Keratinocyte (primary cell): Measurements from ENCODE around the gene RELL1. TPM values are rescaled to one million over a fixed set of nuclear protein-coding genes. Genes with fewer than 3 reads are reported as not detected.

Experiments used
- DNase-seq: peaks from one replicate; pipeline ENCODE4 v3.0.0-alpha.2; 2011; ENCODE audit warnings: low read depth, missing footprints, low spot score
- FAIRE-seq: peaks from 2 replicates; lab custom pipeline; 2011; peaks lifted over from hg19 to GRCh38; lab: Jason Lieb, UNC
- H2AFZ ChIP-seq: 2 replicates; pipeline ENCODE4 v1.6.0; 2012; ENCODE audit warnings: low read length, control low read depth, inconsistent platforms; ENCODE audit not compliant: control insufficient read depth
- H3K27ac ChIP-seq: 2 replicates; pipeline ENCODE4 v1.5.1; 2011; ENCODE audit warnings: low read length; ENCODE audit not compliant: control insufficient read depth, insufficient read depth
- H3K27me3 ChIP-seq: 3 replicates; pipeline ENCODE4 v1.6.0; 2011; ENCODE audit warnings: low read length; ENCODE audit not compliant: control insufficient read depth, insufficient read depth; ENCODE audit errors: extremely low read depth
- H3K36me3 ChIP-seq, 2 experiments: 2 replicates in 1 of 2; 3 replicates in 1 of 2; pipeline ENCODE4 v1.5.1; 2011; ENCODE audit warnings: low read length in 2 of 2, mild to moderate bottlenecking in 1 of 2; ENCODE audit not compliant: control insufficient read depth in 2 of 2, insufficient read depth in 2 of 2; ENCODE audit errors: extremely low read depth in 1 of 2
- H3K4me1 ChIP-seq: 3 replicates; pipeline ENCODE4 v1.5.1; 2011; ENCODE audit warnings: low read length; ENCODE audit not compliant: control insufficient read depth, insufficient read depth; ENCODE audit errors: extremely low read depth
- H3K4me2 ChIP-seq: 3 replicates; pipeline ENCODE4 v1.6.0; 2011; ENCODE audit warnings: low read depth, low read length; ENCODE audit not compliant: control insufficient read depth, insufficient read depth; ENCODE audit errors: extremely low read depth
- H3K4me3 ChIP-seq, 3 experiments: fragments of 200-600 bp in 1 of 3; sonication (generic) in 1 of 3; 2 replicates in 2 of 3; 3 replicates in 1 of 3; pipeline ENCODE4 v1.5.1; 2011 to 2016; ENCODE audit warnings: low read length in 3 of 3, mild to moderate bottlenecking in 3 of 3, control low read depth in 2 of 3, inconsistent platforms in 1 of 3, low read depth in 1 of 3, mixed read lengths in 1 of 3, mixed run types in 1 of 3, moderate library complexity in 1 of 3; ENCODE audit not compliant: control insufficient read depth in 2 of 3, insufficient read depth in 2 of 3; ENCODE audit errors: extremely low read depth in 1 of 3
- H3K79me2 ChIP-seq: 2 replicates; pipeline ENCODE4 v1.6.0; 2012; ENCODE audit warnings: low read length; ENCODE audit not compliant: control insufficient read depth, insufficient read depth
- H3K9ac ChIP-seq: 3 replicates; pipeline ENCODE4 v1.6.0; 2011; ENCODE audit warnings: low read length; ENCODE audit not compliant: control insufficient read depth, insufficient read depth; ENCODE audit errors: extremely low read depth
- H3K9me1 ChIP-seq: 3 replicates; pipeline ENCODE4 v1.6.0; 2011; ENCODE audit warnings: low read length; ENCODE audit not compliant: control insufficient read depth, insufficient read depth; ENCODE audit errors: extremely low read depth
- H3K9me3 ChIP-seq: 2 replicates; pipeline ENCODE4 v1.5.1; 2012; ENCODE audit warnings: low read depth, low read length; ENCODE audit not compliant: control insufficient read depth
- H4K20me1 ChIP-seq: 3 replicates; pipeline ENCODE4 v1.6.0; 2011; ENCODE audit warnings: low read length; ENCODE audit not compliant: control insufficient read depth, insufficient read depth; ENCODE audit errors: extremely low read depth
- CTCF ChIP-seq, 3 experiments: IDR thresholded peaks in 1 of 3; conservative IDR thresholded peaks in 1 of 3; optimal IDR thresholded peaks in 1 of 3; 2 replicates in 2 of 3; 3 replicates in 1 of 3; pipeline versions ENCODE3 to v1.5.1; 2011; ENCODE audit warnings: low read length in 3 of 3, mild to moderate bottlenecking in 3 of 3, moderate library complexity in 2 of 3, control low read depth in 1 of 3, inconsistent platforms in 1 of 3; ENCODE audit not compliant: insufficient read depth in 2 of 3; ENCODE audit errors: extremely low read depth in 1 of 3
- EZH2 ChIP-seq: IDR thresholded peaks from one replicate; pipeline ENCODE4 v1.6.1; 2012; ENCODE audit warnings: inconsistent platforms, mild to moderate bottlenecking, low read length, moderate library complexity
- dilution Hi-C: fragments of 300-500 bp; cut with MboI; formaldehyde crosslinking; loops from one replicate; pipeline ENCODE4 v1.7.0; 2020; ENCODE audit warnings: low sequenced_read_pairs; ENCODE audit not compliant: extremely low pct_ligation_motif_present
- polyA plus RNA-seq, 5 experiments: library from polyadenylated mRNA; depleted of rRNA in 3 of 5; stranded (reverse) in 3 of 5; stranded (forward) in 1 of 5; unstranded in 1 of 5; fragments of >200 nt; gene quantifications; 1 replicate in 1 of 5; 2 replicates in 3 of 5; 3 replicates in 1 of 5; pipeline versions ENCODE4 v1.2.1 to v1.2.3, GENCODE V29; 2011 to 2012; ENCODE audit warnings: missing spikeins in 2 of 5, low read depth in 1 of 5, low replicate concordance in 1 of 5

RELL1 gene
- polyA plus RNA-seq, 1 donor (not counting 4 experiments of a cell fraction or from before 2014, with no cell fraction given): 9.3 TPM

GRCh38 chr4:37651781-37652377 is 34.3 kb downstream of the RELL1 start:
- H3K4me1 ChIP-seq: peaks cover 30% of the 10 kb centered on the region
- no peaks in the 10 kb centered on the region for H3K27me3 ChIP-seq
- FAIRE-seq: no peak
- dilution Hi-C loops: no loop called here
- H3K9me3 ChIP-seq: peaks cover 2% of the 10 kb centered on the region
- H3K36me3 ChIP-seq: peaks cover 6 to 11% of the 10 kb centered on the region in 2 experiments
- TF ChIP-seq EZH2: no peak
- TF ChIP-seq CTCF (optimal IDR thresholded peaks at IDR 0.05 in 1 of 3, IDR thresholded peaks at IDR 0.05 in 1 of 3, conservative IDR thresholded peaks at IDR 0.05 in 1 of 3; ENCODE audit: extremely low read depth in 1 of 3, insufficient read depth in 2 of 3, low read length in 3 of 3): no peak
- no peak overlapping the region for H3K4me2 ChIP-seq
- no peak overlapping the region for H3K9ac ChIP-seq
- peaks cover 7% of the 10 kb centered on the region for H3K79me2 ChIP-seq
- no peak overlapping the region for H3K4me3 ChIP-seq
- H3K27ac ChIP-seq: no peak overlapping the region
- no peaks in the 10 kb centered on the region for H3K9me1 ChIP-seq
- no peaks in the 10 kb centered on the region for H4K20me1 ChIP-seq
- H2AFZ ChIP-seq: no peak overlapping the region
- no peak for DNase-seq

GRCh38 chr4:37650481-37650880 is 35.7 kb downstream of the RELL1 start:
- no peak overlapping the region for H2AFZ ChIP-seq
- no peak for TF ChIP-seq CTCF (optimal IDR thresholded peaks at IDR 0.05 in 1 of 3, IDR thresholded peaks at IDR 0.05 in 1 of 3, conservative IDR thresholded peaks at IDR 0.05 in 1 of 3; ENCODE audit: extremely low read depth in 1 of 3, insufficient read depth in 2 of 3, low read length in 3 of 3)
- TF ChIP-seq EZH2: no peak
- peaks cover 6 to 20% of the 10 kb centered on the region in 2 experiments for H3K36me3 ChIP-seq
- H3K79me2 ChIP-seq: peaks cover 7% of the 10 kb centered on the region
- no peak overlapping the region for H3K4me3 ChIP-seq
- FAIRE-seq (no peak), DNase-seq (no peak)
- H3K9ac ChIP-seq: no peak overlapping the region
- H3K9me3 ChIP-seq: no peaks in the 10 kb centered on the region
- no peak overlapping the region for H3K4me2 ChIP-seq
- H3K4me1 ChIP-seq: peaks cover 30% of the 10 kb centered on the region
- no peak overlapping the region for H3K27ac ChIP-seq
- no peaks in the 10 kb centered on the region for H4K20me1 ChIP-seq
- H3K9me1 ChIP-seq: no peaks in the 10 kb centered on the region
- dilution Hi-C loops: no loop called here
- H3K27me3 ChIP-seq: no peaks in the 10 kb centered on the region
